GM13977 (cell line): Measurements from ENCODE around the gene SEC61G.

ENCODE experiments used
- DNase-seq: peaks from one replicate; pipeline ENCODE4 v3.0.0; 2012; ENCODE audit warnings: low spot score
- in situ Hi-C: fragments of 300-500 bp; cut with MboI; formaldehyde crosslinking; loops from one replicate; pipeline ENCODE4 v1.12.0; 2022; ENCODE audit warnings: low sequenced_read_pairs, low pct_unique_long_range_greater_than_20kb, mixed read lengths, inconsistent platforms; ENCODE audit not compliant: unreplicated experiment
- TF ChIP-seq, protein P1 (sequence below): IDR thresholded peaks from 2 replicates; pipeline ENCODE4 v1.5.1; 2012; ENCODE audit warnings: mild to moderate bottlenecking, control low read depth; ENCODE audit not compliant: insufficient read depth; ENCODE audit errors: extremely low read depth, missing control alignments

Gene SEC61G

DNA sequence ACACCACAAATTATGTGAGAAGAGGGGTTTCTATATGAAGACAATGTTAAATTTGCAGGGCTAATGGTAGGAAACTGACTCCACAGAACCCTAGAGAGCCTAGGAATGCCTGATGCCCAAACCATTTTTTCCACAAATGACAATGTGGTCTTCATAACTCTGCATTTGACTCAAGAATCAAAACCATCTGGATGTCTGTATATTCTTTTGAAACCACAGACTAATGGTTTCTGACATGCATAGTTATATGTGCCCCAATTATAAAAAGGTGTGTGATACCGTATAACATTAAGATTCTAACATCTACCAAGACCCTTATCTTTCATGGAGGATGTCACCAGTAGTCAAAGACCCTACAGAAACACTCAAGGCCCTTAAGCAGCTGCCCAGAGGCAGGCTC lies 20.3 kb downstream of the SEC61G start:
- TF ChIP-seq, protein P1, sequence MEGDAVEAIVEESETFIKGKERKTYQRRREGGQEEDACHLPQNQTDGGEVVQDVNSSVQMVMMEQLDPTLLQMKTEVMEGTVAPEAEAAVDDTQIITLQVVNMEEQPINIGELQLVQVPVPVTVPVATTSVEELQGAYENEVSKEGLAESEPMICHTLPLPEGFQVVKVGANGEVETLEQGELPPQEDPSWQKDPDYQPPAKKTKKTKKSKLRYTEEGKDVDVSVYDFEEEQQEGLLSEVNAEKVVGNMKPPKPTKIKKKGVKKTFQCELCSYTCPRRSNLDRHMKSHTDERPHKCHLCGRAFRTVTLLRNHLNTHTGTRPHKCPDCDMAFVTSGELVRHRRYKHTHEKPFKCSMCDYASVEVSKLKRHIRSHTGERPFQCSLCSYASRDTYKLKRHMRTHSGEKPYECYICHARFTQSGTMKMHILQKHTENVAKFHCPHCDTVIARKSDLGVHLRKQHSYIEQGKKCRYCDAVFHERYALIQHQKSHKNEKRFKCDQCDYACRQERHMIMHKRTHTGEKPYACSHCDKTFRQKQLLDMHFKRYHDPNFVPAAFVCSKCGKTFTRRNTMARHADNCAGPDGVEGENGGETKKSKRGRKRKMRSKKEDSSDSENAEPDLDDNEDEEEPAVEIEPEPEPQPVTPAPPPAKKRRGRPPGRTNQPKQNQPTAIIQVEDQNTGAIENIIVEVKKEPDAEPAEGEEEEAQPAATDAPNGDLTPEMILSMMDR: no peak
- in situ Hi-C loops: no loop called here
- DNase-seq: no peak

DNA sequence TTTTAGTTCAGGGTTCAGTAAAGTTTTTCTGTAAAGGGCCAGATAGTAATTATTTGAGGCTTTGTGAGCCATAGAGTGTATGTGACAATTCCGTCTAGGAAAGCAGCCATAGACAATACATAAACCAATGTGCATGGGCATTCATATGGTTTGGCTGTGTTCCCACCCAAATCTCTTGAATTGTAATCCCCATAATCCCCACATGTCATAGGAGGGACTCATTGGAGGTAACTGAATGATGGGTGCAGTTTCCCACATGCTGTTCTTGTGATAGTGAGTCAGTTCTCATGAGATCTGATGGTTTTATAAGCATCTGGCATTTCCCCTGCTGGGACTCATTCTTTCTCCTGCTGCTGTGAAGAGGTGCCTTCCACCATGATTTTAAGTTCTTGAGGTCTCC lies 29.9 kb downstream of the SEC61G start:
- no peak for DNase-seq
- in situ Hi-C loops: no loop called here
- TF ChIP-seq, protein P1: no peak

DNA sequence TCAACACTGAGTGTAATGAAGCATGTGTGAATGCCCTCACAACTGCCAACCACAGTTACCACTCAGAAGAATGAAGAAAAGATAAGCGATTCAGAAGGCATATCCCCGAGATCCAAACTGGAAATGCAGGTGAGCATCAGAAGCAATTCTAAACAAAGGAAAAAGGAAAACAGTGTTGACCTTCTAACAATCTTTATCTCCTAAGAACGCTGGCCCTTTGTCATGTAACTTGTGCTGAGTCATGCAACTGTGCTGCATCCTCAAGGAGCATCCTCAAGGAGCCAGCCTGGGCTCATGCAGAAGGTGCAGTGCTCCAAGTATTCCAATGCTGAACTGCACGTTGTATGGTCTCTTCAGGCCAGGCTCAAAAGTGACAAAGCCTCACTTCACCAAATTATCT lies 30.6 kb downstream of the SEC61G start:
- in situ Hi-C loops: no loop called here
- TF ChIP-seq, protein P1: no peak
- no peak for DNase-seq

DNA sequence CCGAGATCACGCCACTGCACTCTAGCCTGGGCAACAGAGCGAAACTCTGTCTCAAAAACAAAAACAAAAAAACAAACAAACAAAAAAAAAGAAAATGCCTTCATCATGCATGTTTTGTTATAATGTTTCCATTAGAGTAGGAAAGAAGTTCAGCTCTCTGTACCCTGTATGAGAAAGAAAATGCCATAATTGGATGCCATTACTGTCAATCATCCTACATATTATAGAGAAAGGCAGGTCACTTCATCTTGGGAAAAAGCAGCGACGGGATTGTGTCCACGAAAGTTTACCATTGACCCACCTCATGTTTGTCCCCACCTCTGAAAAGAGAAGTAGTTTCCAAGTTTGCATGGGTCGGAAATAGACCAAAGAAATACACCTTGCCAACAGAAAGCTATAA lies 33.8 kb downstream of the SEC61G start:
- TF ChIP-seq, protein P1: no peak

DNA sequence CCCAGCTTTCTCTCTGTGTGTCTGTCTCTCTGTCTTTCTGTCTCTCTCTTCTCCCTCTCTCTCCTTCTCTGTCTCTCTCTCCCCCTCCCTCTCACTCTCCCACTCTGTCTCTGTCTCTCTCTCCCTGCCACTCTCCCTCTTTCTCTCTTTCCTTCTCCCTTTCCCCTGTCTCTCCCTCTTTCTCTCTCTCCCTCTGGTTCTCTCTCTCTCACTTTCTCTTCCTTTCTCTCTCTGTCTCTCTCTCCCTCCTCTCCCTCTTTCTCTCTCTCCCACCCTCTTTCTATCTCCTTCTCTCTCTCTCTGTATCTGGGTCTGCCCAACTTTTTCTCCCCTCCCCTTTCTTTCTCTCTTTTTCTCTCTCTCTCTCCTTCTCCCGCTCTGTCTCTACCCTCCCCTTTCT lies 36.5 kb downstream of the SEC61G start:
- DNase-seq: no peak
- in situ Hi-C loops: no loop called here
- TF ChIP-seq, protein P1: no peak

More for the DNA sequence above, 33.8 kb downstream of the SEC61G start:
- in situ Hi-C loops: no loop called here
- no peak for DNase-seq

DNA sequence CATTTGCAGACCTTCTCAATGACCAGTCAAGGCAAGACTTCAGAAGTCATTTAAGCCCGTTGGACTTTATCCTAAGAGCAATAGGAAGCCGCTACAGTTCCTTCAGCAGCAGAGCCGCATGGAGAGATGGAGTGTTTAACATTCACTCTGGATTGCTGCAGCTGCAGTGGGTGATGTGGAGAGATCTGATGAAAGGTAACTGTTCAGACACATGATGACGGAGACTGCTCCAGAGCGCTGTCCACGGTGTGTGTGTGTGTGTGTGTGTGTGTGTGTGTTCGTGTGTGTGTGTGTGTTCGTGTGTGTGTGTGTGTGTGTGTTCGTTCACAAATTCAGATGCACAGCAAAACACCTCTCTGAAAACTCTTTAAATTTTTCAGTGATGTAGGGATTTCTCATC lies 37.0 kb downstream of the SEC61G start:
- DNase-seq: no peak
- TF ChIP-seq, protein P1: no peak
- in situ Hi-C loops: no loop called here

DNA sequence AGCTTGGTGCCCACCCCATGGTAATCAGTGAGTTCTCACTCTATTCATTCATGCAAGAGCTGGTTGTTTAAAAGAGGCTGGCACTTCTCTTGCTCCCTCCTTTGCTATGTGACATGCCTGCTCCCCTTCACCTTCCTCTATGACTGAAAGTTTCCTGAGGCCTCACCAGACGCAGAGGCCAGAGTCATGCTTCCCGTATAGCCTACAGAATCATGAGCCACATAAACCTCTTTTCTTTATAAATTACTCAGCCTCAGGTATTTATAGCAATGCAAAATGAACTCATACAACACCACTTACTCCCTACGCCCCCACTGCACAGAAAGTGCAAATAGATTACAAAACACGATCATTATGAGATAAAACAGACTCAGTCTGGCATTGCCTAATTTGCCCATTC lies 39.0 kb downstream of the SEC61G start:
- in situ Hi-C loops: no loop called here
- DNase-seq: no peak
- TF ChIP-seq, protein P1: no peak
